Measurements from ENCODE around the gene FHIT. TPM values are rescaled to one million over a fixed set of nuclear protein-coding genes. Genes with fewer than 3 reads are reported as not detected.

FHIT gene
- total RNA-seq, 1 experiment from 2014 or later: 0.10 TPM

DNA sequence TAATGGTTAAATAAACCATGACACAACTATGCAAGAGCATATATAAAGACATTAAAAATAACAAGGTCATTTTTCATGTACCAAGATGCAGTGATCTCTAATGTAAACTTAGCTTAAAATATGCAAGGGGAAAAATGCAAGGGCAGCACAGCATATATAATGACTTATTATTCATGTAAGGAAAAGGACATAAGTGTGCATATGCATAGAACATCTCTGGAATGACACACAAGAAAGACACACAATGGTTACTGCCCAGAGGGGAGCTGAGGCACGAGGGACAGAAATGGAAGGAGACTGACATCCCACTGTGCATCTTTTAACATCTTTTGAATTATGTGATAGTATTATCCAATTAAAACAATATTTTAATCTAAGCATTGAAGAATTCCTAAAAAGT lies 79.0 kb downstream of the FHIT start:
- no peak for DNase-seq (ENCODE audit: low spot score)

DNA sequence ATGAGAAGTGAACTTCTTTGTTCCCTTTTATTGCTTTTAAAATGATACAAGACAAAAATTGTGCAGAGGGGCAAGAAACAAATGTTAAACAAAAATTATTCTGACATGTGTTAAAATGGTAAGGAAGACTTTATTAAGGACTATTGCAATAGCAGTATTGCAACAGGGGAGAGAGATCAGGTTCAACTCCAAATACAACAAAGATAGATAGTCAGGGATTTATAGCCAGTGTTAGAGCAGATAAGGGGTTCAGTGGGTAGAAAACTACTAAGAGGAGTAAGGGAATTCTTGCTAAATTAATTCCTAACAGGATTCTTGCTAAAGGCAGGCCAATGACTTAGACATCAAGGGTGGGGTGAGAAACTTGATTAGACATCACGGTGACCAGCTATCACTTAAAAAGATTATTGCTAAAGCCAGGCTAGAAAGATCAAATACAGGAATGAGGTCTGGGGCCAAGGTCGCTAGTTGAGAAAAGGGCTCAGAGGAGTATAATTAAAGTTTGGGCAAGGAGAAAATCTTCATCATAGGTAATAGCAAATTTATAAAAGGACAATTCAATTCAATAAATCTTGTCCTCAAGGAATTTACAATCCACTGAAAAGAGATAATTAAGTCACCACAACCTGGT lies 81.5 kb downstream of the FHIT start:
- DNase-seq (ENCODE audit: low spot score): no peak

DNA sequence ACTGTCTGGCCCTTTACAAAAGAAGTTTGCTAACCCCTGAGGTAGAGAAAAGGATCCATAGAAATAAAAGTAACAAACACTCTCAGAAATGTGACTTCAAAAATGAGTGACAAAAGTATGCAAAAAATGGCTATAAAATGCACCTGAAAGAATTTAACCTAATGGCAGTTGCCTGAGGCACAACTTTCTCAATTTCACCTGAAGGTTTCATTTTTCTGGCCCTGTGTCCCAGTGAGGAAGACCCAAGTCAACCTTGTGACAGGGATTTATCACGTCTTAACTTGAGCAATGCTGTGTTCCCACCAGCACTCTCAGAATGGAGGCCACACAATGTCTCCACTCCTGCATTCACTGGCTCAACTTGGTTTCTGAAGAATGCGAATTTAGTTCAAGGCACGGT lies 83.0 kb downstream of the FHIT start:
- no peak for DNase-seq (ENCODE audit: low spot score)

DNA sequence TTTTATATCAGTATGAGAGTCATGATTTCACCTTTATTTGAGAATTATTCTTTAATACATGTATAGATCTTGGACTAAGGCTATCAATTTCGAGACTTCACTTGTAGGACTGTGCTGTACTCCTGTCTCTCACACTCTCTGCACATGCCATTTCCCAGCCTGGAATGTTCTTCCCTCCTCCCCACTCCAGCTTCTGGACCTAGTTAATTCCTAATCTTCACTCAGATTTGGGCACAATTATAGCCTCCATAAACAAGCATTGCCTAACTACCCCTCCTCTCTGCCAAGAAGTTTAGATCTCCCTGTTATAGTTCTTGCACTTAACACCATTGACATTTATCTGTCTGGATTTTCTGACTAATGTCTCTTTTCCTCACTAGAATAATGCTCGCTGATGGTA lies 88.3 kb downstream of the FHIT start:
- no peak for DNase-seq (ENCODE audit: low spot score)

DNA sequence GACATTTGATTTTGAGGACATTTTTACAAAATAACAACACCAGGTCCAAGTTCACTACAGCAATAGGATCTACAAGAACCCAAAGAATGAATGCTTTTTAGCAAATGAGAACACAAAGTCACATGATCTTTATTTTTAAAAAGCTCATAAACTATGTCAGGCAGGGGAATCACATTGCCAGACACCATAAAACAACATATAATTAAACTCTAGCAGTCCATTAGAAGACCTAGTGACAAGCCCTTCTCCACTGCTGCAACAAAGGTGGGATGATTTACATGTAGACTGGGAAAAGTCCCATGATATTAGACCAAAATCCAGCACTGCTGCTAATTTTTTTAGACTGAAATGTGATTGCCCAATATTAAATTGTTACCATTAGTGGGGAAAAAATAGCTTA lies 92.6 kb downstream of the FHIT start:
- no peak for DNase-seq (ENCODE audit: low spot score)

DNA sequence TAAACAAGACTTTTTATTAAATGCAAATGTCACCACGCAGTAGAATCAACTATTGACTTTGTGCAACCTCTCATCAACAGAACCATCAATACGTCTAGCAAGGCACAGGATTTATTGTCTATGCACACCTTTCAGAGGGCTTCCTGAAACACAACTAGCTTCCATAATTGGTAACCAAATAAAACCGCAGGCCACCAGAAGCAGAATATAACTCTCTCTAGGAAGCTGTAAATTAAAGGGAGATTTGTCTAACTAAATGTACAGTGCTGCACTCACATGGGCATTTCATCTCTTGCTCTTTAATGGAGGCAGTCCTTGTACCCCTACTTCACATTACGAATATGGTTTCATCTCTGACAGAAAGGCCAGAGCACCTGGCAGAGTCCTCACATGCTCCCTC lies 93.0 kb downstream of the FHIT start:
- no peak for DNase-seq (ENCODE audit: low spot score)

DNA sequence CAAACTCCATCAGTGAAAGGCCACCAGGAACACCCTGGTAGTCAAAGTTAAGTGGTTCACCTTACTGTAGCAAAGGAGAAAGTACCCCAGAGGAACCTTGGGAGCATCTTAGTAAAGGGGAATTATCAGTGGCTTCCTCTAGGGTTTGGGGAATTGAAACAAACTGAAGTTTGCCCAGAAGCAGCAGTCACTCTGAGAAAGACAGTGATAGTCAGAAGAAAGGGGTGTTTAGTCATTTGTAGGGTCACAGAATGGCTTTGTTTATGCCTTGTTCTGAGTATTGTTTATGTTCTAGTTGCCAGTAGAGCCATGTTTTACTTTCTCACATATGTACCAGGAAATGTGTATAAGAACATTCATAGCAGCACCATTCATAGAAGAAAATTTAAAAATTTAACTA lies 93.8 kb downstream of the FHIT start:
- no peak for DNase-seq (ENCODE audit: low spot score)

DNA sequence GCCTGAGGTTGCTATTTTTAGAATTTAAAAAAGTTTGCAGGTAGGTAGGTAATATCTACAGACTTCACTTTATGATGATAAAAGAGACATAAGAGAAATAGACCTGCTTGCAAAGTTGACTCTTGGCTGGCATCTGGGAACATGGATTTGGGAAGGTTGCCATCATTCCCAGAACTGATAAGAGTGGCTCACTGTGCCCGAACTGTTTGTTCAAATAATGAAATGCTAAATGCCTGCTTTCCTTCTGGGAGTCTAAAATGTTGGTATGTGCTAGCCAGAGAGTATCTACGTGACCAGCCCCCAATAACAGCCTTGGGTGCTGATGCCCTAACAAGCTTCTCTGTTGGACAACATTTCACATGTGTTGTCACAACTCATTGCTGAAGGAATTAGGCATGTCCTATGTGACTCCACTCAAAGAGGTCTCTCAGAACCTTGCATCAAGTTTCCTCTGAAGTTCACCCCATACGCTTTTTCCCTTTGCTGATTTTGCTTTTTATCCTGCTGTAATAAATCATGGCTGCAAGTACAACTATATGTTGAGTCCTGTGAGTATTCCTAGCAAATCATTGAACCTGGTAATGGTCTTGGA lies 95.5 kb downstream of the FHIT start:
- no peak for DNase-seq (ENCODE audit: low spot score)

DNA sequence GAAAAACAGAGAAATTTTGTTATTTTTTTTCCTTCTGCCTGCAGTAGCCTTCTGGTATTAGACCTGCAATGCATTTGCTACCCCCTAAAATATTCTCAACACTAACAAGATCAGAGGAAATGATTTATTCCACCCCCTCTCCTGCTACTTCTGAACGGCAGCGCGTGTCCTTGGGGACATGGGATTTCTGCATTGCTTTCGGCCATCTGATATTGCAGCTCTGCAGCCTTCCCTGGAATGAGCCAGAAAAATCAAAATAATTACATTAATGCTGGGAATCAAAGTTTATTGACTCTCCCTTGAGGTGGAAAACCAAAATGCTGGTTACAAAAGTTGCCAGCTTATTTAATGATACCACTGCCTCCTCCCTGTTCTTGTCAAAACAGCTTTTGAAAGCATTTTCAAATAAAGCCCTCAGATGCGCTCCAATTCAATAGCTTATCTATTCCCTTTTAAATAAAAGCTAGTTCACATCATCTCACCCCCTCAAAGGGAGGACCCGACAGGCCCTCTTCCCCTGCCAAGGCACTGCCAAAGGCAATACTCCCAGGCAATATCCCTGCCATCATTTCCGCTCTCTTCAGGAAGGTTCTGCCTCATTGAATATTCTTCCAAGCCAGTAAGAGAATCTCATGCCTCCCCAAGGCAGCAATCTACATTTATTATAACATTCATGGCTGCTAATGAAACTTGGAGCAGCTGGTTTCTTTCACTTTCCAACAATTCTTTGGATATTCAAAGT lies 96.6 kb downstream of the FHIT start:
- no peak for DNase-seq (ENCODE audit: low spot score)

DNA sequence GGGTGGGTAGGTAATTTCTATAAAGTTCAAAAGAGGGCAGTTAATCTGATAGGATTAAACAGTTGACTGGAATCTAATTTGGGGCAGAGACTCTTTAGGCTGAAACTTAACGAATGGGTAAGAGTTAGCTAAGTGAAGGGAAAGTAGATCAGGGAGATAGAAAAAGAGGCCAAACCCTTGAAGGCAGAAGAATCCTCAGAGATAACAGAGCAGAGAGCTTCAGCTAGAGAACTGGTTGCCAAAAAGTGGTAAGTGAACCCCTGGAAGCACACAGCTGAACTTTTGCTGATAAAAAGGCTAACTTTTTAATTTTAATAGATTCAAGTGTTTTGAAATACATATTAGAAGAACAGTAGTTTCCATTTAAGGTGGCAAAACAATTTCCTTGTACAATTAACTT lies 99.2 kb downstream of the FHIT start:
- no peak for DNase-seq (ENCODE audit: low spot score)

DNA sequence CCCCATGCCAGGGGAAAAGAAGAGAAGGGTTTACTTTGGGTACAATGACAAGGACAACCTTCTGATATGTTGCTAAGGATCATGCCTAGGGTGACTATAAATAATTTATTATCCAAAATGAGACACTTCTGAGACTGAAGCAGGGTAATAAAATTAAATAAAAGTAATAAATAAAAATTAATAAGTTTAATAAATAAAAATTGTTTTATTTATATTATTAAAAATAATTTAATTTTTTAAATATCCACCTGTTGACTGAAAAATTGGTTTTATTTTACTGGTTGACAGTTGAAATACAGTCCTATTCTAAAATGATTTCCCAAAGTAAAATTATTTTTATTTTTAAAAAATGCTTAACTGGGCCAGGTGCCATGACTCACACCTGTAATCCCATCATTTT lies 102.0 kb downstream of the FHIT start:
- DNase-seq (ENCODE audit: low spot score): no peak

DNA sequence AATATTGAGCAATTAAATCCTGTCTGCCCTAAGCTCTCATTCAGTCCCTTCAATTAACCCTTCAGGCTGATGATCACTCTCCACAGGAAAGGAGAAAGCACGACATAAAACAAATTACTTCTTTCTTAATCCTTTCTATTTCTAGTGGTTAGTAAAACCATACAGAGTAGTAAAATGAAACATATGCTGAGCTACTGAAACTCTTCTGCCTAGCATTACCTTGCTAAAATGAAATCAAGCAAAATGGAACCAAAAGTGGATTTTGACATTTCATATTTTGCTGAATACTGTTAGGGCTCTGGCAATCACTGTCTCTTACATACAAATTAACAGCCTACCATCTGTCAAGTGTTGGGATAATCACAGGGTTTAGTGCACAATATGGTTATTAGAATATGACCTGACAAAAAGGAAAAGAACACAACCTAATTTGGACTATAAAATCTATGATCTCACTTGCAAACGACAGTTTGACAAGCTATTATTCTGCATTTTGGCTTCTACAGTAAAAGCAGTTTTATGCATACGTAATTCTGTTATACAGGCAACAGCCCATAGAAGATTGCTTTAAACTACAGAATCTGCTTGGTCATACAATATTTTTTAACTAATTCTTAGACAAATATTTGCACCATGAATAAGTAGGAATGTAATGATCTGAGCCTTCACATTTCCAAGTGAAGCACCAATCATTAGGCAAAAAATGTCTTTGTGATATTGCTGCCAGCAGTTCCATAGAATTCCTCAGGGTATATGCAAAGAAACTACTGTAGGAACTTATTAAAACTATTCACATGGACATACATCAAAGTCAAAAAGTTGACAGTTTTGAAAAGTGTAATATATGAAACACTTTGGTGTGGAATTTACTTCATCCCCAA lies 105.0 kb downstream of the FHIT start:
- no peak for DNase-seq (ENCODE audit: low spot score)

DNA sequence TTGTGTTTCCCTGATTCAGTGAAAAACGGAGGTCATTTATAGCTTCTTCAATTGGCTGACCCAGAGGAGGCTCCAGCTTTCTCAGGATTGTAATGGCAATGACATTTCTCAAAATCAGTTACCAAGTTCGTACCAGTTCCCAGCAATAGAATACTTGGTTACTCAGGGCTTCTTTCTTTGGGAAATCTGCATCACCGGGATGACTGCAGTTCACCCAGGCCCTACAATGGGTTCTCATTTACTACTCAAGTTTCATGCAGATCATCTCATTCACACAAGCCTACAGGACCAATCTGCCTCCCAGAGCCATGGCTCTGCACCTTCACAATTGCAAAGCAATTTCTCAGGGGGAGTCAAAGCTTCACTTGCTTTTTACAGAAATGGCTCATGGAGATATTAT lies 109.6 kb downstream of the FHIT start:
- no peak for DNase-seq (ENCODE audit: low spot score)

DNA sequence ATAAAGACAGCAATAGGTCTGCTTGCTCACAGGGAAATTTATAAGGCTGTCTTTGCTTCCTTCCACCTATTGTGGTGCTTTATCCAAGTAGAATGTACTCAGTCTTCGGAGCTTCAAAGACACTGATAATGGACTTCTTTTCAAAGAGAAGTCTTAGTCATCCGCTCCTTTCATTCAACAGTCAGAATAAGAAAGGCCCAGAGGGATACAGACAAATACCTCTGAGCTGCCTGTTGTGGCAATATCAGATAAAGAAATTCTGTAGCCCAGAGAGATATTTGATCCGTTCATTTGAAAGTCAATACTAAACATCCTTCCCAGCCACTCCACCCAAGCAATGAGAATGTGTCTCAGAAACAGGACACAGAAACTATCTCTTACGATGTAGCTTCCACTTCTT lies 110.0 kb downstream of the FHIT start:
- no peak for DNase-seq (ENCODE audit: low spot score)

DNA sequence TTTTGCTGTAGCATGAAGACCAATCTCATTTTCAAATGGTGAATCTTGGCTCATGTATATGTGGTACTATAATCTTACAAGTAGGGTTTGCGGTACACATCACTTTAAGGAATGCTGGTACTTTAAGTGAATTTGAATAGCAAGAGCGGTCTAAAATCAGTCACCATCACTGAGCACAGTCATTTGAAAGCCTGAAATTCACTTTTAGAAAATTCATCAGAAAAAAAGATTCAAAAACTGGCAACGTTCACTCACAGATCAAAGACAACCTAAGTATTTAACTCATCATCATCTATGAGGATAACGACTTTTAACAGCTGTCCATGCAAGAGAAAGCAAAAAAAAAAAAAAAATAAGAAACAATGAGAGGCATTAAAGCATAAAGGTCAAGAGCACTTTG lies 111.6 kb downstream of the FHIT start:
- DNase-seq (ENCODE audit: low spot score): no peak

DNA sequence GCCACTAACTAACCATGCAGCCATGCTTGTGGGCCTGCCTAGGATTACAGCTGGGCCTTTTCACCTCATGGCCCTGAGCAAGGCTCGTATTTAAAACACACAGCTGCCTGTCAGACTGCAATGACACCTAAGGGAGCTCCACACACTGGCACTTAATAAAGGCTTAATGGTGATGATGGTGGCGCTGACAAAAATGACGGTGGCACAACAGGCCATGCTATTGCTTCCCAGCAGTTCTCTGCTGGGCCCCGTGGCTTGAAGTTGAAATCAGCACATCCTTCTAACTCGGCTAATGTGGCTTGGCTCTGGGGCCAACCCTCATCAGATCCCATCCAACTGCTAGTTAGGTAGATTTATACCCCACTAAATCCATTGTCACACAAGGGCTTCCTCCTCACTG lies 112.9 kb downstream of the FHIT start:
- DNase-seq (ENCODE audit: low spot score): no peak

DNA sequence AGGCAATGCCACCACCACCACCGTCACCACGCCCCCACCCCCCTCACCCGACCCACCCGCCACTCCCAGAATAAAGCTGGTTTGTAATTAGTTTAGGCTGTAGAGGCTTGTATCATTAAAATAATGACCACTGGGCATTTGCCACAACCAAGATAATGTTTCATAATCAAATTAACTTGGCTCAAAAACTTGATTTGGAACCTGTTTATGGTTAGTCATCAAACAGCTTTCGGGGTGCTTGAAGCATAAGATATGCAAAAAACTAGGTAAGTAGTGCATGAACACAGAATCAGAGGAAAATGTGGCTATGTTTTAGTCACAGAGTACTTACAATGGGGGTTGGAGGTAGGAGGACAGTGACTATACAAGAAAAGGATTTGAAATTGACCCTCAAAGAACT lies 115.1 kb downstream of the FHIT start:
- DNase-seq (ENCODE audit: low spot score): no peak

DNA sequence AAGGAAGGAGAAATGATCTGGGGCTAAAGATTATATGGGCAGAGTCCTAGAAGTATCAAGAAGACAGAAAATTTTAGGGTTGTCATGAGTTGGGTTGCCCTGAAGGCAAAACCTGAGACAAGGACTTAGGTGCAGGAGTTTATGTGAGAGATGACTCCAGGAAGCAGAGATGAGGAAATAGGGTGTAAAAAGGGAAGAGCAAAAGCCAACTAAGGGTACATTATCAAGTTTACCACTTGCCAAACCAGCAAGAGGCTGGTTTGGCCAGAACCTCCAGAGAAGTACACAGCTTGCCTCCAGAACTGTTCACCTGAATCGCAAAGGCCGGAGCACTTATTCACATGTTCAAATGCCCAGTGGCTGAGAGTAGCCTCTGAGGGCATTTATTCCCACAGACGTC lies 116.7 kb downstream of the FHIT start:
- no peak for DNase-seq (ENCODE audit: low spot score)

DNA sequence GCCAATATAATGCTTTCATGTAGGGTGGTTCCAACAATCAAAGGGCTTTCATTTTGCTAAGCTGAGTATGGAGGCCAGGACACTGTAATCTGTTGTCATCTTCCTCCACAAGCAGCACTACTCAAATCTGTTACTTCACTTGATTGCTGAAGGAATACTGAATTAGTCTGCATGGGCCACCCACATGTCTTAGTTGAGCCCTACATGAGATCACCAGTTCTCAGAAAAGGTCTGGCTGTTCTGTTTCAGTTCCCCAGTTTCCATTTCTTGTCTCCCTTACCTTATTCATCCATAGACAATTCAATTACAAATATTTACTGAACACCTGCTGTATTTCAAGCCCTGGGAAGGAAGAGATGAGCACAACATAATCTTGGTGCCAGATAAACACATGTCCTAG lies 119.2 kb downstream of the FHIT start:
- no peak for DNase-seq (ENCODE audit: low spot score)

DNA sequence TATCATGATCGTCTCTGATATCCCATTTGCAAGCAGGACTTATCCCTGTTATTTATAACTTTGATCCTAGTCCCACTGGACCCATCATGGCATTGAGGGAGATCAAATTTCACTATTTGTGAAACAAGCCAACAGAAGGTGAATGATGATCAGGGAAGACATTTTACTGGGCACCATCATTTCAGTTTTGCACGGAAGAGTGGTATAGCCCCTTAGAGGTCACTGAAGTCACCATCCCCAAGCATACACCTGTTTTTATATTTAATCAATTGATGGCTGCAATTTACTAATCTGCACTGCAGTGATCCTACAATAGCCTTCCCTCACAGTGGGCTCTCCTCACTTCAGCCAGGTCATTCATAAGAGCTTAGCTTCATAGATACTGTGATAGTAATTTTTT lies 132.4 kb downstream of the FHIT start:
- no peak for DNase-seq (ENCODE audit: low spot score)

DNA sequence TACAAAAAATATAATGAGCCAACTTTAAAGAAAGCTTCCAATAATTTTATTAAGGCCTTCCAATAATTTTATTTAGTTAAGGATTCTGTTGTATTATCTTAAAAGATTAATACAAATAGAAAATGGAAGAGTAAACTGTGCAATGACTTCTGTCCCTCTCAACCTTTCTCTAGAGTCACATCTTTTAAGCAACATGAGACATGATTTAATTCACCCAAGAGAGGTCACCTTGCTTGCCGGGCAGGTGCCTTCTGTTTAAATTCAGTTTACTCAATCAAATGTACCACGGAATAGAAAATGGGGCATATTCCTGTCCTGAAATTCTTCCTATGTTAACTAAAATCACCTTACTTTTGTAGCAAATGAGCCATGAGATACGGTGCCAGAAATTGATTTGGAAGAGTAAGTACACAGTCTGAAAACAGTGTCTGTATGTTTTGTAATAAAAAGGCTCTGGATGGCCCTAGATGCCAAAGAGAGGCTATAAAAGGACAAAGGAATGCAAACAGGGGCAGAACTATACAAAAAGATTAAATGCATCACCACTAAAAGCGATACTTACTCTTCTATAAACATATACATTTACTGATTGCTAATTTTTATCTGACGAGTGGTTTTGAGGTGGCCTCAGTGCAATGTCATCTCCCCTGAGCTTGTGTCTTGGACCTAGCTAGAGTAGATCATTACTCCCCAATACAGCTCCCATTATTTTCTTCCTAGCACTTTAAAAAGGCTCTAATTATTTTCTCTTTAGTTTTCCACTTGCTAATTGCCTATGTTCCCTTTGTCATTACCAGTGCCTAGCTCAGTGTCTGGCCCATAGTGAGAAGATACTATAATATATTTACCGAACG lies 134.0 kb downstream of the FHIT start:
- no peak for DNase-seq (ENCODE audit: low spot score)

Measured in A172 (cell line).